ENCODE measurements around the gene PLSCR3.

- no peak for TF ChIP-seq CTCF (IDR thresholded peaks at IDR 0.05)
- no peak for TF ChIP-seq POLR2A (IDR thresholded peaks at IDR 0.05)
Observed at GRCh38 chr17:7392696-7393612, 1.4 kb downstream of the PLSCR3 start.

Data from thyroid gland (tissue), 4 donors.